ENCODE measurements around the gene SLC35F3. TPM values are rescaled to one million over a fixed set of nuclear protein-coding genes. Genes with fewer than 3 reads are reported as not detected.

Gene SLC35F3
- polyA plus RNA-seq, 1 experiment = 0.06 TPM

DNA sequence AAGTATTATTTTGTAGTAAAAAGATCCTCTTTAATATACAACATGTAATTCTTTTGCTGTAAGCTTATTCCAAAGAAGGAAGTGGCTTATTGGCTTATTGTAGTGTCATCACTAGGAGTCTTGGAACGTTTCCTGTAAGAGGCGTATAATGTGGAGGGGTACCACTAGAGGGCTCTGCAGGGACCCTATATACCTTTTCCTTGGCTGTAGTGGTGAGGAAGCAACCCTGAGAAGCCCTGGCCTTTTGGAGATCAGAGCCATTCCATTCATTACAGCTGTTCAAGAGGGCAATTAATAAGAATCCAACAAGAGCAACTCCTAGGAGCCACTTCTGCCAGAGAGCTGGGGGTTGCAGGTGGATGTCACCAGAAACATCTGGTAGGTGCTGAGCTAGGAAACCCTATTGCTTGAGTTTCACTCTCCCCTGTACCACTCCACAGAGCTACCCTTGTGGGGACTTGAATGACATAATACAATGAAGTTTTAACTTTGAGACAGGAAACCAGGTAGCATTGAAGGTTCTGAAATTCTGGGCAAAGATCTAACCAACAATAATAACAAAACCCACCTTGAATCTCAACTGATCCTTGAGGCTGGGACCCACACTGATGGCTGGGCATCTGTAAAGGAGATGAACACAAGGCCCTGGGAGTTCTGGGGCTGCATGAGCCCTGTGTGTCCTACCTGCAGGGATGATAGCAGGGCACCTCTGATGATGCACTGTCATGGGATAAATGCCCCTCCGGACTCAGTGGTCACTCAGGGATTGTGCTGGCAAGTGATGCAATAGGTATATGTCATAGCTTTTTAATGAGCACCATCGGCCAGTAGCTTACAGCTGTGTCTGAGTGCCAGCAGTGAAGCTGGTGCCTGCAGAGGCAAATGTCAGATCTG, 308.5 kb downstream of the SLC35F3 start:
- H3K27me3 ChIP-seq (ENCODE audit: control insufficient read depth, insufficient read depth, low read length) = peaks cover 9% of the 10 kb centered on the region
- TF ChIP-seq, protein P1, sequence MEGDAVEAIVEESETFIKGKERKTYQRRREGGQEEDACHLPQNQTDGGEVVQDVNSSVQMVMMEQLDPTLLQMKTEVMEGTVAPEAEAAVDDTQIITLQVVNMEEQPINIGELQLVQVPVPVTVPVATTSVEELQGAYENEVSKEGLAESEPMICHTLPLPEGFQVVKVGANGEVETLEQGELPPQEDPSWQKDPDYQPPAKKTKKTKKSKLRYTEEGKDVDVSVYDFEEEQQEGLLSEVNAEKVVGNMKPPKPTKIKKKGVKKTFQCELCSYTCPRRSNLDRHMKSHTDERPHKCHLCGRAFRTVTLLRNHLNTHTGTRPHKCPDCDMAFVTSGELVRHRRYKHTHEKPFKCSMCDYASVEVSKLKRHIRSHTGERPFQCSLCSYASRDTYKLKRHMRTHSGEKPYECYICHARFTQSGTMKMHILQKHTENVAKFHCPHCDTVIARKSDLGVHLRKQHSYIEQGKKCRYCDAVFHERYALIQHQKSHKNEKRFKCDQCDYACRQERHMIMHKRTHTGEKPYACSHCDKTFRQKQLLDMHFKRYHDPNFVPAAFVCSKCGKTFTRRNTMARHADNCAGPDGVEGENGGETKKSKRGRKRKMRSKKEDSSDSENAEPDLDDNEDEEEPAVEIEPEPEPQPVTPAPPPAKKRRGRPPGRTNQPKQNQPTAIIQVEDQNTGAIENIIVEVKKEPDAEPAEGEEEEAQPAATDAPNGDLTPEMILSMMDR (IDR thresholded peaks at IDR 0.05; ENCODE audit: insufficient read depth, low read depth, low read length) = peak; percentile 36; the same call in 1 of the 2 replicates
- DNase-seq (ENCODE audit: low read depth) = no peak
- ChIA-PET POLR2A (no interaction called here), CTCF (interaction anchor here (1.3 to 1.4 kb wide), 2 partner anchors 11 to 97 kb away, joined by 3 to 4 read pairs; no protein-coding TSS in a partner anchor)
- H3K36me3 ChIP-seq (ENCODE audit: control insufficient read depth, insufficient read depth, low read length) = no peaks in the 10 kb centered on the region
- H3K4me3 ChIP-seq (ENCODE audit: low read depth, low read length) = no peak overlapping the region

DNA sequence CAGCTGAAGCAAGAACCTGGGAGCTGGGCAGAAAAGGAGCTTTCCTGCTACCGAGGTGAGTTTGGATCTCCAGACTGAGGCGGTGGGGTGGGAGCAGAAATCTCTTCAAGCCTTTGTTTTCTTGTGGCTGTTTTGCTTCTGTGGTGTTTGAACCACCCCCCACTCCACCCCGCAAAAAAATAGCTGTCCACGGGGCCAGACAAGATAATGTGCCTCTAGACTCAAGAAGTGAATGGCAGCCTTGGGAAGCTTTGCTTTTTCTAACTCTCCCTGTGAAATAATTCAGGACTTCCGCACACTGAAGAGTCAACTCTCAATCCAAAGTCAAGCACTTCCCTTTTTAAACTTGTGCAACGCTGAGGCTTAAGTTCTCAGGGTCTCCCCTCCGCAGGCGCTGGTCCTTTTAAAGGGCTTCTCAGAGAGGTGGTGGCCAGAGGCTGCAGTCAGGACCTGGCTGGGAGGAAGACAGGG, 309.2 kb downstream of the SLC35F3 start:
- H3K4me3 ChIP-seq (ENCODE audit: low read depth, low read length) = peak overlapping the region; percentile 31
- no peaks in the 10 kb centered on the region for H3K36me3 ChIP-seq (ENCODE audit: control insufficient read depth, insufficient read depth, low read length)
- ChIA-PET CTCF (interaction anchor here (1.4 kb wide), 1 partner anchor 11 kb away, joined by 3 read pairs; no protein-coding TSS in a partner anchor), POLR2A (no interaction called here)
- TF ChIP-seq, protein P1 (IDR thresholded peaks at IDR 0.05; ENCODE audit: insufficient read depth, low read depth, low read length) = no peak
- DNase-seq (ENCODE audit: low read depth) = no peak
- H3K27me3 ChIP-seq (ENCODE audit: control insufficient read depth, insufficient read depth, low read length) = peaks cover 9% of the 10 kb centered on the region

- Histone ChIP-seq H3K36me3 (ENCODE audit: control insufficient read depth, insufficient read depth, low read length) (no peaks in the 10 kb centered on the region), H3K27me3 (ENCODE audit: control insufficient read depth, insufficient read depth, low read length) (peaks cover 9% of the 10 kb centered on the region), H3K4me3 (ENCODE audit: low read depth, low read length) (peak overlapping the region; percentile 31)
- TF ChIP-seq, protein P1 (IDR thresholded peaks at IDR 0.05; ENCODE audit: insufficient read depth, low read depth, low read length) = no peak
- CTCF ChIA-PET = interaction anchor here (1.1 kb wide), 1 partner anchor 8 kb away, joined by 4 read pairs; no protein-coding TSS in a partner anchor
- POLR2A ChIA-PET = no interaction called here
- no peak for DNase-seq (ENCODE audit: low read depth)
Observed at GRCh38 chr1:234214129-234214910, 309.8 kb downstream of the SLC35F3 start.

- Histone ChIP-seq H3K4me3 (ENCODE audit: low read depth, low read length) (no peak overlapping the region; the same call in 1 of the 2 replicates), H3K27me3 (ENCODE audit: control insufficient read depth, insufficient read depth, low read length) (peaks cover 9% of the 10 kb centered on the region), H3K36me3 (ENCODE audit: control insufficient read depth, insufficient read depth, low read length) (no peaks in the 10 kb centered on the region)
- no peak for DNase-seq (ENCODE audit: low read depth)
- TF ChIP-seq, protein P1 (IDR thresholded peaks at IDR 0.05; ENCODE audit: insufficient read depth, low read depth, low read length) = no peak
- ChIA-PET POLR2A (no interaction called here), CTCF (interaction anchor here (0.6 to 1.1 kb wide), 2 partner anchors 9 to 33 kb away, joined by 3 to 4 read pairs; no protein-coding TSS in a partner anchor)
Observed at GRCh38 chr1:234214911-234215892, 310.7 kb downstream of the SLC35F3 start.

Data from BJ (cell line).